AG04449 (cell line): ENCODE measurements around the gene NAA15.
A peak's percentile ranks its signal among the peaks of the same experiment; 100 is the strongest.
"Not testable (repeated sequence)": the region's sequence is repeated elsewhere in the genome, so short reads cannot be mapped to it uniquely, and the experiment has no call there.

Source experiments
- CTCF ChIA-PET: fragments of 350-600 bp; formaldehyde crosslinking; extraction: SDS; loops from one replicate; lab custom pipeline; 2021; ENCODE audit warnings: antibody characterized with exemption; lab: Yijun Ruan, JAX
- POLR2A ChIA-PET: fragments of 400-600, 350-600 bp; formaldehyde crosslinking; extraction: SDS; loops from one replicate; lab custom pipeline; 2020; ENCODE audit warnings: antibody characterized with exemption, inconsistent platforms; lab: Yijun Ruan, JAX
- DNase-seq: peaks from one replicate; pipeline ENCODE4 v3.0.0-alpha.2; 2010; ENCODE audit warnings: low read depth, low spot score
- H3K4me3 ChIP-seq: 2 replicates; pipeline ENCODE4 v1.5.1; 2011; ENCODE audit warnings: low read depth, mild to moderate bottlenecking, control low read depth, low read length
- TF ChIP-seq, protein P1 (sequence below): IDR thresholded peaks from one replicate; pipeline ENCODE4 v1.5.1; 2011; ENCODE audit warnings: mild to moderate bottlenecking, moderate library complexity, low read length, control low read depth, inconsistent platforms; ENCODE audit not compliant: insufficient read depth; ENCODE audit errors: missing control alignments

Gene NAA15

DNA sequence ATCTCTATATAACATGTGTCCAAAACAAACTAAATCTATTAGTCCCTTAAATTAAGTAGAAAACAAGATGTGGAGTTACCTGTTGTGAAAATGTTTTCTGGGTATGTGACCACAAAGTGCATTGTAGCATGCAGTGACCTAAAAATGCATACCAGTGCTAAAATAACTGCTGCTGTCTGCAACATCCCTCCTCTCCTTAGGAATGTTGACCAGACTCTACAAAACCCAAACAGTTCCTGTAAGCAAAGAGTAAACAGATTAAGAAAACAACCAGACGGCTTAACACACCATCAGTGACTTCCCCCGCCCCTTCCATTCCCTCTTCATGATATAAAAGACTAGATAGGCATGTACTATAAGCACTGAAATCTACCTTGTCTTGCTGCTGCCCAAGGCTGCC is 136.8 kb downstream of the NAA15 start:
- ChIA-PET POLR2A (interaction anchor here (0.7 kb wide), 1 partner anchor 53 kb away, joined by 3 read pairs; no protein-coding TSS in a partner anchor), CTCF (no interaction called here)
- TF ChIP-seq, protein P1, sequence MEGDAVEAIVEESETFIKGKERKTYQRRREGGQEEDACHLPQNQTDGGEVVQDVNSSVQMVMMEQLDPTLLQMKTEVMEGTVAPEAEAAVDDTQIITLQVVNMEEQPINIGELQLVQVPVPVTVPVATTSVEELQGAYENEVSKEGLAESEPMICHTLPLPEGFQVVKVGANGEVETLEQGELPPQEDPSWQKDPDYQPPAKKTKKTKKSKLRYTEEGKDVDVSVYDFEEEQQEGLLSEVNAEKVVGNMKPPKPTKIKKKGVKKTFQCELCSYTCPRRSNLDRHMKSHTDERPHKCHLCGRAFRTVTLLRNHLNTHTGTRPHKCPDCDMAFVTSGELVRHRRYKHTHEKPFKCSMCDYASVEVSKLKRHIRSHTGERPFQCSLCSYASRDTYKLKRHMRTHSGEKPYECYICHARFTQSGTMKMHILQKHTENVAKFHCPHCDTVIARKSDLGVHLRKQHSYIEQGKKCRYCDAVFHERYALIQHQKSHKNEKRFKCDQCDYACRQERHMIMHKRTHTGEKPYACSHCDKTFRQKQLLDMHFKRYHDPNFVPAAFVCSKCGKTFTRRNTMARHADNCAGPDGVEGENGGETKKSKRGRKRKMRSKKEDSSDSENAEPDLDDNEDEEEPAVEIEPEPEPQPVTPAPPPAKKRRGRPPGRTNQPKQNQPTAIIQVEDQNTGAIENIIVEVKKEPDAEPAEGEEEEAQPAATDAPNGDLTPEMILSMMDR: no peak

DNA sequence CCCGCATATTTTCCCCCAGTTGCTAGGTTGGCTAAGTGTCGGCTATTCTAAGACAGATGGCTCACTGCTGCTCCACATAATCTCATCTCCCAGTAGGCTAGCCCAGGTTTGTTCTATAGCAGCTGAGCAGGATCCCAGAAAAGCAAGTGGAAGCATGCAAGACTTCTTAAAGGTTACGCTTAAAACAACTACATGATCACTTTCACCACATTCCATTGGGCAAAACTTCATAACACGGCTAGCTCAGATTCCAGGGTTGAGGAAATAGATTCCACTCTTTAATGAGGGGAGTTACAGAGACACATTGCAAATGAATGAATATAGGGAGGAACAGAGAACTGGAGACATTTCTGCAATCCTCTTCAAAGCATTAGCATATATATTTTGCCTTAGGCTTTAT is 139.7 kb downstream of the NAA15 start:
- CTCF ChIA-PET: interaction anchor here (0.6 to 1.4 kb wide), 2 partner anchors 9 to 25 kb away, joined by 3 to 5 read pairs; no protein-coding TSS in a partner anchor
- TF ChIP-seq, protein P1: no peak

More for the DNA sequence above, 136.8 kb downstream of the NAA15 start:
- H3K4me3 ChIP-seq: no peak overlapping the region
- no peak for DNase-seq

DNA sequence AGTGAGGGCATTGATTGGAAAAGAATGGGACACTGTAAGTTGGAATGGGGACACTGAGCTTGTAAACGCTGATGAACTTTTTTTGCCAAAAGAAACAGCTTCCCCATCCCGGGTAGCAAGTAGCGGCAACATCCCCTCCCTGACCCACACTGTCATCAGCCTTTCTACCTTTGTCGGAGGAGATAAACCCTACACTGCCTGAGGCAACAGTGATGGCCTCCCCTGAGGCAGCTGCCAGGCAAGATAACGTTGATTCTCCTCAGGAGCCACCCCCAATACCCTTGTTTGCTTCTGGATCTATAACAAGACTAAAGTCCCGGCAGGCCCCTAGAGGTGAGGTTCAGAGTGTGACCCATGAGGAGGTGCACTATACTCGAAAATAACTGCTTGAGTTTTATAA is 142.4 kb downstream of the NAA15 start:
- TF ChIP-seq, protein P1: no peak
- DNase-seq: no peak
- ChIA-PET CTCF (interaction anchor here (1.6 kb wide), 1 partner anchor 10 kb away, joined by 5 read pairs; no protein-coding TSS in a partner anchor), POLR2A (no interaction called here)
- no peak overlapping the region for H3K4me3 ChIP-seq

More for the DNA sequence above, 139.7 kb downstream of the NAA15 start:
- POLR2A ChIA-PET: no interaction called here
- DNase-seq: peak; percentile 67
- H3K4me3 ChIP-seq: no peak overlapping the region

DNA sequence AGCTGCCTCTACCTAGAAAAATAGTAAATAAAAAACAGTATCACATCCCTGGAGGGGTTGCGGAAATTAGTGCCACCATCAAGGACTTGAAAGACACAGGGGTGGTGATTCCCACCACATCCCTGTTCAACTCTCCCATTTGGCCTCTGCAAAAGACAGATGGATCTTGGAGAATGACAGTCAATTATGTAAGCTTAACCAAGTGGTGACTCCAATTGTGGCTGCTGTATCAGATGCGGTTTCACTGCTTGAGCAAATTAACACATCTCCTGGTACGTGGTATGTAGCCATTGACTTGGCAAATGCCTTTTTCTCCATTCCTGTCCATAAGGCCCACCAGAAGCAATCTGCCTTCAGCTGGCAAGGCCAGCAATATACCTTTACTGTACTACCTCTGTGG is 143.6 kb downstream of the NAA15 start:
- H3K4me3 ChIP-seq, DNase-seq, POLR2A ChIA-PET, CTCF ChIA-PET: not testable (repeated sequence)

DNA sequence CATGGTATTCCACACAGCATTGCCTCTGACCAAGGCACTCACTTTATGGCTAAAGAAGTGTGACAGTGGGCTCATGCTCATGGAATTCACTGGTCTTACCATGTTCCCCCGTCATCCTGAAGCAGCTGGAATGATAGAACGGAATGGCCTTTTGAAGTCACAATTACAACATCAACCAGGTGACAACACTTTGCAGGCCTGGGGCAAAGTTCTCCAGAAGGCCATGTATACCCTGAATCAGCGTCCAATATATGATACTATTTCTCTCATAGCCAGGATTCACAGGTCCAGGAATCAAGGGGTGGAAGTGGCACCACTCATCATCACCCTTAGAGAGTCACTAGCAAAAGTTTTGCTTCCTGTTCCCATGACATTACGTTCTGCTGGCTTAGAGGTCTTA is 145.8 kb downstream of the NAA15 start:
- H3K4me3 ChIP-seq, POLR2A ChIA-PET, CTCF ChIA-PET, DNase-seq: not testable (repeated sequence)

DNA sequence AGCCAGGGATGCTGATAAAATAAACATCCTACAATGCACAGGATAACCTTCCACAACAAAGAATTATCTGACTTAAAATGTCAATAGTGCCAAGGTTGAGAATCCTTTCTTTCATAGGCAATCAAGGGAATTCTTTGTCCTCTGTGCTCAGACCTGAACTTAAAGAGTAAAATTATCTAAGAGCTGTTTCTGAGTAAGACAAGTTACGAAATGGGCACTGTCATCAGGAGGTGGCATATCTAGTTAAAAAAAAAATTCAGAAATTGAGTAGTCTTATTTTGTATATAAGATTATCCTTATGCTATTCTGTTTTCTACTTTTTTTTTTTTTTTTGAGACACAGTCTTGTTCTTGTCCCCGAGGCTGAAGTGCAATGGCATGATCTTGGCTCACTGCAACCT is 149.3 kb downstream of the NAA15 start:
- TF ChIP-seq, protein P1: no peak
- ChIA-PET CTCF (interaction anchor here (0.8 kb wide), 1 partner anchor 10 kb away, joined by 3 read pairs; no protein-coding TSS in a partner anchor), POLR2A (no interaction called here)
- H3K4me3 ChIP-seq: no peak overlapping the region
- no peak for DNase-seq

DNA sequence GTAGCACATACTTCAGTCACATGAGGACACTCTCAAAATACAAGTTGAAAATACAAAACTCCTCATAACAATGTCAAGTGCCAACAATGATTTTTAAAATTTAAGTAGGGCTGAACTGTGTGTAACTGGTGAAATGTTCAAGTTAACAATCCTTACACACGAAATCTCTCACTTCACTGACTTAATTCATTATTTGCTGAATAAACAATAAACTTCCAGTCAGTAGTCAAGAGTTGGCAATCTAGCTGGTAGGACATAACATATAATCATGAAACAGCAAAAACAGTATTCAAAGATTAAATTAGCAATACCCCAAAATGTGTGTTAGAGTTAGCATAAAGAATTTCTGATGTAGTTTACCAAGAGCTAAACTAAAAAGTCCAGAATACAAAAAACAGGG is 150.7 kb downstream of the NAA15 start:
- DNase-seq: no peak
- H3K4me3 ChIP-seq: peak overlapping the region; percentile 98; the same call in 1 of the 2 replicates
- POLR2A ChIA-PET: no interaction called here
- TF ChIP-seq, protein P1: no peak
- CTCF ChIA-PET: interaction anchor here (0.9 to 1.5 kb wide), 3 partner anchors 46 to 78 kb away, joined by 3 read pairs; no protein-coding TSS in a partner anchor
